Fibroblast of skin of right biceps (primary cell): ENCODE data around the gene KCNMB2.
"Not testable (repeated sequence)": the region's sequence is repeated elsewhere in the genome, so short reads cannot be mapped to it uniquely, and the experiment has no call there.

Source experiments
- DNase-seq: peaks from one replicate; pipeline ENCODE4 v3.0.0-alpha.2; 2013

The KCNMB2 gene

GRCh38 chr3:178707311-178708031 is 171.2 kb downstream of the KCNMB2 start:
- no peak for DNase-seq

- DNase-seq, result peak; percentile 29
Measured at GRCh38 chr3:178709051-178709450, 172.8 kb downstream of the KCNMB2 start.

GRCh38 chr3:178711753-178712152 is 175.5 kb downstream of the KCNMB2 start:
- DNase-seq, result no peak

GRCh38 chr3:178712247-178712646 is 176.0 kb downstream of the KCNMB2 start:
- no peak for DNase-seq

GRCh38 chr3:178714925-178715832 is 178.9 kb downstream of the KCNMB2 start:
- DNase-seq, result peak; percentile 11

- peak; percentile 70 for DNase-seq
Measured at GRCh38 chr3:178718995-178719635, 182.9 kb downstream of the KCNMB2 start.

GRCh38 chr3:178732824-178733223 is 196.6 kb downstream of the KCNMB2 start:
- DNase-seq, result no peak

- DNase-seq, result no peak
Measured at GRCh38 chr3:178735032-178735674, 198.9 kb downstream of the KCNMB2 start.

- DNase-seq, result no peak
Measured at GRCh38 chr3:178736300-178736699, 200.1 kb downstream of the KCNMB2 start.

- DNase-seq, result no peak
Measured at GRCh38 chr3:178739720-178740119, 203.5 kb downstream of the KCNMB2 start.

- no peak for DNase-seq
Measured at GRCh38 chr3:178741020-178741419, 204.8 kb downstream of the KCNMB2 start.

- DNase-seq, result no peak
Measured at GRCh38 chr3:178743297-178743696, 207.1 kb downstream of the KCNMB2 start.

- DNase-seq, result not testable (repeated sequence)
Measured at GRCh38 chr3:178745861-178746655, 209.8 kb downstream of the KCNMB2 start.

- no peak for DNase-seq
Measured at GRCh38 chr3:178748874-178749273, 212.6 kb downstream of the KCNMB2 start.

GRCh38 chr3:178749471-178749870 is 213.2 kb downstream of the KCNMB2 start:
- no peak for DNase-seq

- DNase-seq, result no peak
Measured at GRCh38 chr3:178750639-178751300, 214.5 kb downstream of the KCNMB2 start.

GRCh38 chr3:178752843-178753242 is 216.6 kb downstream of the KCNMB2 start:
- no peak for DNase-seq

- no peak for DNase-seq
Measured at GRCh38 chr3:178754852-178755510, 218.7 kb downstream of the KCNMB2 start.

GRCh38 chr3:178761024-178761423 is 224.8 kb downstream of the KCNMB2 start:
- no peak for DNase-seq

GRCh38 chr3:178761461-178761860 is 225.2 kb downstream of the KCNMB2 start:
- no peak for DNase-seq

GRCh38 chr3:178762385-178762784 is 226.1 kb downstream of the KCNMB2 start:
- no peak for DNase-seq
